ENCODE results near the gene DDI1.

DNA sequence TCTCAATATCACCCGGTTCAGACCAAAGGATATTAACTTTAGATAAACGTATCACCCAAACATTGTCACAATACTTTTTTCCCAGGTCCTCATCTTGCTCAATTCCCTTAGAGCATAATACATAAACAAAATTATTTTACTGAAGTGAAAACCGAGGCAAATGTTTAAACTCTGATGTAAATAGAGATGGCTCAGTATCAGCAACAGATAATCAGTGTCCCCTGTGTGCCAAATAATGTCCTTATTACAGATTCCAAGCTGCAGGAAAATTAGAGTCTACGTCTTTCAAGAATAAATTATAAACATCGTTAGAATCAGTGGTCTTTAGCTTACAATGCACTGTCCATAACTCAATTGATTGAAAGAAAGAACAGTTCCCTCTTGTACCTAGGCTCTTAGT, 50.2 kb downstream of the DDI1 start:
- TF ChIP-seq, protein P1, sequence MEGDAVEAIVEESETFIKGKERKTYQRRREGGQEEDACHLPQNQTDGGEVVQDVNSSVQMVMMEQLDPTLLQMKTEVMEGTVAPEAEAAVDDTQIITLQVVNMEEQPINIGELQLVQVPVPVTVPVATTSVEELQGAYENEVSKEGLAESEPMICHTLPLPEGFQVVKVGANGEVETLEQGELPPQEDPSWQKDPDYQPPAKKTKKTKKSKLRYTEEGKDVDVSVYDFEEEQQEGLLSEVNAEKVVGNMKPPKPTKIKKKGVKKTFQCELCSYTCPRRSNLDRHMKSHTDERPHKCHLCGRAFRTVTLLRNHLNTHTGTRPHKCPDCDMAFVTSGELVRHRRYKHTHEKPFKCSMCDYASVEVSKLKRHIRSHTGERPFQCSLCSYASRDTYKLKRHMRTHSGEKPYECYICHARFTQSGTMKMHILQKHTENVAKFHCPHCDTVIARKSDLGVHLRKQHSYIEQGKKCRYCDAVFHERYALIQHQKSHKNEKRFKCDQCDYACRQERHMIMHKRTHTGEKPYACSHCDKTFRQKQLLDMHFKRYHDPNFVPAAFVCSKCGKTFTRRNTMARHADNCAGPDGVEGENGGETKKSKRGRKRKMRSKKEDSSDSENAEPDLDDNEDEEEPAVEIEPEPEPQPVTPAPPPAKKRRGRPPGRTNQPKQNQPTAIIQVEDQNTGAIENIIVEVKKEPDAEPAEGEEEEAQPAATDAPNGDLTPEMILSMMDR (IDR thresholded peaks at IDR 0.05): no peak
- no peak for TF ChIP-seq POLR2A (IDR thresholded peaks at IDR 0.05)

All from testis (tissue), 2 donors.